MM.1S (cell line): ENCODE results near the gene SPRED2.

ENCODE experiments used
- DNase-seq: peaks from one replicate; pipeline ENCODE4 v3.0.0-alpha.2; 2015
- H2AFZ ChIP-seq: fragments of 300-600 bp; sonication (generic); 2 replicates; pipeline ENCODE4 v1.6.0; 2016; ENCODE audit warnings: antibody characterized with exemption, low read length
- H3F3A ChIP-seq: fragments of 300-600 bp; sonication (generic); 2 replicates; pipeline ENCODE4 v1.6.1; 2016; ENCODE audit warnings: mild to moderate bottlenecking, antibody characterized with exemption, low read length, moderate library complexity, mixed read lengths; ENCODE audit not compliant: insufficient read depth
- H3K27ac ChIP-seq: fragments of 300-600 bp; sonication (generic); 2 replicates; pipeline ENCODE4 v1.5.1; 2016; ENCODE audit warnings: mild to moderate bottlenecking, low read length
- H3K27me3 ChIP-seq: fragments of 300-600 bp; sonication (generic); replicated peaks from 2 replicates; pipeline ENCODE4 v1.6.0; 2016; ENCODE audit warnings: low read length; ENCODE audit not compliant: insufficient read depth
- H3K36me3 ChIP-seq: fragments of 300-600 bp; sonication (generic); replicated peaks from 2 replicates; pipeline ENCODE4 v1.6.1; 2016; ENCODE audit warnings: mild to moderate bottlenecking, low read length, mixed read lengths; ENCODE audit not compliant: insufficient read depth
- H3K4me1 ChIP-seq: fragments of 300-600 bp; sonication (generic); 2 replicates; pipeline ENCODE4 v1.6.1; 2016; ENCODE audit warnings: low read length, mixed read lengths
- H3K4me2 ChIP-seq: fragments of 300-600 bp; sonication (generic); 2 replicates; pipeline ENCODE4 v1.6.0; 2016; ENCODE audit warnings: low read depth, low read length
- H3K4me3 ChIP-seq: fragments of 300-600 bp; sonication (generic); 2 replicates; pipeline ENCODE4 v1.5.1; 2016; ENCODE audit warnings: low read length, mixed read lengths
- H3K79me2 ChIP-seq: fragments of 300-600 bp; sonication (generic); 2 replicates; pipeline ENCODE4 v1.6.1; 2016; ENCODE audit warnings: mixed run types, low read length, mixed read lengths
- H3K9ac ChIP-seq: fragments of 300-600 bp; sonication (generic); 2 replicates; pipeline ENCODE4 v1.6.1; 2016; ENCODE audit warnings: low read length, mixed read lengths
- H3K9me2 ChIP-seq: fragments of 300-600 bp; sonication (generic); replicated peaks from 2 replicates; pipeline ENCODE4 v1.6.1; 2016; ENCODE audit warnings: mild to moderate bottlenecking, low read length, mixed read lengths; ENCODE audit not compliant: insufficient read depth
- H3K9me3 ChIP-seq: fragments of 300-600 bp; sonication (generic); replicated peaks from 2 replicates; pipeline ENCODE4 v1.6.1; 2016; ENCODE audit warnings: mild to moderate bottlenecking, low read length, mixed read lengths; ENCODE audit not compliant: insufficient read depth
- H4K20me1 ChIP-seq: fragments of 300-600 bp; sonication (generic); 2 replicates; pipeline ENCODE4 v1.6.1; 2016; ENCODE audit warnings: mild to moderate bottlenecking, low read length, moderate library complexity, mixed read lengths; ENCODE audit not compliant: insufficient read depth
- EZH2 ChIP-seq: fragments of 300-600 bp; sonication (generic); optimal IDR thresholded peaks from 2 replicates; pipeline ENCODE3; 2017; ENCODE audit warnings: low read depth, mild to moderate bottlenecking, antibody characterized with exemption, low read length, mixed read lengths
- EZH2phosphoT487 ChIP-seq: fragments of 300-600 bp; sonication (generic); IDR thresholded peaks from 2 replicates; pipeline ENCODE4 v1.6.1; 2018; ENCODE audit warnings: antibody characterized with exemption, low read length
- TF ChIP-seq, protein P1 (sequence below): fragments of 300-600 bp; sonication (generic); IDR thresholded peaks from 2 replicates; pipeline ENCODE4 v1.5.1; 2016; ENCODE audit warnings: antibody characterized with exemption, low read length, mixed read lengths

Gene SPRED2

GRCh38 chr2:65450393-65450792 is 18.0 kb upstream of the SPRED2 start:
- no peak overlapping the region for H3K9ac ChIP-seq
- DNase-seq = no peak
- H3K4me1 ChIP-seq = no peaks in the 10 kb centered on the region

GRCh38 chr2:65443509-65444186 is 11.2 kb upstream of the SPRED2 start:
- H3K36me3 ChIP-seq = no peaks in the 10 kb centered on the region
- peaks cover 8% of the 10 kb centered on the region; the same call in 1 of the 2 replicates for H3K27me3 ChIP-seq
- H3K9ac ChIP-seq = no peak overlapping the region
- TF ChIP-seq EZH2 = no peak
- TF ChIP-seq, protein P1, sequence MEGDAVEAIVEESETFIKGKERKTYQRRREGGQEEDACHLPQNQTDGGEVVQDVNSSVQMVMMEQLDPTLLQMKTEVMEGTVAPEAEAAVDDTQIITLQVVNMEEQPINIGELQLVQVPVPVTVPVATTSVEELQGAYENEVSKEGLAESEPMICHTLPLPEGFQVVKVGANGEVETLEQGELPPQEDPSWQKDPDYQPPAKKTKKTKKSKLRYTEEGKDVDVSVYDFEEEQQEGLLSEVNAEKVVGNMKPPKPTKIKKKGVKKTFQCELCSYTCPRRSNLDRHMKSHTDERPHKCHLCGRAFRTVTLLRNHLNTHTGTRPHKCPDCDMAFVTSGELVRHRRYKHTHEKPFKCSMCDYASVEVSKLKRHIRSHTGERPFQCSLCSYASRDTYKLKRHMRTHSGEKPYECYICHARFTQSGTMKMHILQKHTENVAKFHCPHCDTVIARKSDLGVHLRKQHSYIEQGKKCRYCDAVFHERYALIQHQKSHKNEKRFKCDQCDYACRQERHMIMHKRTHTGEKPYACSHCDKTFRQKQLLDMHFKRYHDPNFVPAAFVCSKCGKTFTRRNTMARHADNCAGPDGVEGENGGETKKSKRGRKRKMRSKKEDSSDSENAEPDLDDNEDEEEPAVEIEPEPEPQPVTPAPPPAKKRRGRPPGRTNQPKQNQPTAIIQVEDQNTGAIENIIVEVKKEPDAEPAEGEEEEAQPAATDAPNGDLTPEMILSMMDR = no peak
- TF ChIP-seq EZH2phosphoT487 = no peak
- no peak overlapping the region for H3K27ac ChIP-seq
- no peak overlapping the region for H3K4me3 ChIP-seq
- no peak for DNase-seq
- no peaks in the 10 kb centered on the region for H3K4me1 ChIP-seq
- no peaks in the 10 kb centered on the region for H3K9me2 ChIP-seq
- H3K4me2 ChIP-seq = no peak overlapping the region
- no peaks in the 10 kb centered on the region for H3K9me3 ChIP-seq
- no peaks in the 10 kb centered on the region for H3K79me2 ChIP-seq
- no peak overlapping the region for H2AFZ ChIP-seq
- no peaks in the 10 kb centered on the region for H4K20me1 ChIP-seq
- H3F3A ChIP-seq = no peaks in the 10 kb centered on the region

More at GRCh38 chr2:65450393-65450792, 18.0 kb upstream of the SPRED2 start:
- no peaks in the 10 kb centered on the region for H3K27me3 ChIP-seq
- H3K4me3 ChIP-seq = no peak overlapping the region
- H3K9me3 ChIP-seq = no peaks in the 10 kb centered on the region
- no peak overlapping the region for H3K4me2 ChIP-seq
- H3K9me2 ChIP-seq = no peaks in the 10 kb centered on the region
- TF ChIP-seq EZH2 = no peak
- TF ChIP-seq, protein P1 = no peak
- TF ChIP-seq EZH2phosphoT487 = no peak
- no peak overlapping the region for H2AFZ ChIP-seq
- H4K20me1 ChIP-seq = no peaks in the 10 kb centered on the region
- no peak overlapping the region for H3K27ac ChIP-seq
- H3K79me2 ChIP-seq = no peaks in the 10 kb centered on the region
- H3F3A ChIP-seq = no peaks in the 10 kb centered on the region
- no peaks in the 10 kb centered on the region for H3K36me3 ChIP-seq

DNA sequence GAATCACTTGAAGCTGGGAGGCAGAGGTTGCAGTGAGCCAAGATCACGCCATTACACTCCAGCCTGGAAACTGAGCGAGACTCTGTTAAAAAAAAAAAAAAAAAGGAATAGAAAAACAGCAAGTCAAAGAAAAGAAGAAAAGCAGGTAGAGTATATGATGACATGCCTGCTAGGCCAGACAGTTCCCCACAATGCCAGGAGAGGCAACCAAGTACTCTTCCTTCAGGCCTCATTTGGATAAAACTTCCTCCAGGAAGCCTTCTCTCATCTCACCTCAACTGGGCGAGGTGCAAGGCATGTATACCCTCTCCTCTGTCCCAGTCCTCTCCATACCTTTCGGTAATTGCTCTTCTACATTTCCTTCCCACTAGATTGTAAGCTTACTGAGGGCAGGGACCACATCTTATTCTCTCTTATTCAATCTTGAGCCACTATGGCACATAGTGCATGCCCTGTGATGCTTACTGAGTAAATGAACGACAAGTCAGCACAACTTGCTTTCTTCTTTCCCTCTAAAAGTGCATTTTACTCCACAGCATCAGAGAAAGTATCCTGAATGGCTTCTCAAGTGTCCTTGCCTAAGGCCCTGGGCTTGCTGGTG is 10.1 kb upstream of the SPRED2 start:
- H3K36me3 ChIP-seq = no peaks in the 10 kb centered on the region
- no peak overlapping the region for H3K4me3 ChIP-seq
- H3K9me3 ChIP-seq = no peaks in the 10 kb centered on the region
- no peak overlapping the region for H3K9ac ChIP-seq
- H3K4me1 ChIP-seq = peaks cover 4% of the 10 kb centered on the region
- no peak for TF ChIP-seq EZH2phosphoT487
- TF ChIP-seq, protein P1 = no peak
- TF ChIP-seq EZH2 = no peak
- H3K27ac ChIP-seq = no peak overlapping the region
- no peak overlapping the region for H3K4me2 ChIP-seq
- no peaks in the 10 kb centered on the region for H3K9me2 ChIP-seq
- no peaks in the 10 kb centered on the region for H3F3A ChIP-seq
- DNase-seq = no peak
- peaks cover 13% of the 10 kb centered on the region; the same call in 1 of the 2 replicates for H3K27me3 ChIP-seq
- H2AFZ ChIP-seq = no peak overlapping the region
- H4K20me1 ChIP-seq = no peaks in the 10 kb centered on the region
- H3K79me2 ChIP-seq = no peaks in the 10 kb centered on the region
